HAP-1 (cell line): Measurements from ENCODE around the gene ATXN3.

Source experiments
- DNase-seq, 2 experiments: peaks; one replicate each; pipeline ENCODE4 v3.0.0-alpha.2; 2016 to 2020; ENCODE audit warnings: low spot score in 2 of 2
- H3K27me3 ChIP-seq: fragments of 250-450 bp; sonication (Bioruptor Pico); 2 replicates; pipeline ENCODE4 v1.5.1; 2020; ENCODE audit warnings: low read depth, mild to moderate bottlenecking, moderate library complexity
- H3K36me3 ChIP-seq: fragments of 250-450 bp; sonication (Bioruptor Pico); replicated peaks from 2 replicates; pipeline ENCODE4 v1.5.1; 2020; ENCODE audit warnings: mild to moderate bottlenecking
- H3K4me1 ChIP-seq: fragments of 250-450 bp; sonication (Bioruptor Pico); 2 replicates; pipeline ENCODE4 v1.5.1; 2020; ENCODE audit warnings: mild to moderate bottlenecking
- H3K4me3 ChIP-seq: fragments of 250-450 bp; sonication (Bioruptor Pico); 2 replicates; pipeline ENCODE4 v1.5.1; 2020; ENCODE audit warnings: mild to moderate bottlenecking, moderate library complexity
- H3K9me3 ChIP-seq: fragments of 250-450 bp; sonication (Bioruptor Pico); 2 replicates; pipeline ENCODE4 v1.5.1; 2020; ENCODE audit warnings: mild to moderate bottlenecking, moderate library complexity
- in situ Hi-C: fragments of 300-500 bp; cut with MboI; formaldehyde crosslinking; loops from 3 replicates; pipeline ENCODE4 v1.14.3; 2020; ENCODE audit warnings: low sequenced_read_pairs, inconsistent platforms, mixed read lengths

The ATXN3 gene

GRCh38 chr14:92010644-92011043 lies 95.7 kb downstream of the ATXN3 start:
- Histone ChIP-seq H3K27me3 (no peaks in the 10 kb centered on the region), H3K4me3 (no peak overlapping the region), H3K36me3 (peaks cover 27% of the 10 kb centered on the region), H3K4me1 (peaks cover 12% of the 10 kb centered on the region), H3K9me3 (no peaks in the 10 kb centered on the region)
- in situ Hi-C loops, result no loop called here
- DNase-seq, result no peak

DNA sequence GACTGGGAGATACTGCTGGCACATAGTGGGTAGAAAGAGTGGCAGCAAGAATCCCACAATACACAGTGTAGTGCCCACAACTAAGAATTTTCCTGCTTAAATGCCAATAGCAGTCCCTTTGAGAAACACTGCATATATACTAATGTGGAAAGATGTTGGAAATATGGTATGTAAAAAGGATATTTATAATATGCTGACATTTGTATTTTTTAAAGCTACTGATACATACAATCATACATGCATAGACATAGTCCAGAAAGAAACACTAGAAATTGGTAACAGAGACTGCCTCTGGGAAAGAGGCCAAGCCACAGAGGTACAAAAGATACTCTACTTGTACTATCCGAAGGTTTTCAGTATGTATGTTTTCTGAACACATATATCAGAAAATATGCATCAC lies 96.8 kb downstream of the ATXN3 start:
- DNase-seq, result no peak
- peaks cover 24% of the 10 kb centered on the region for H3K36me3 ChIP-seq
- H3K4me1 ChIP-seq, result peaks cover 12% of the 10 kb centered on the region
- H3K9me3 ChIP-seq, result no peaks in the 10 kb centered on the region
- H3K27me3 ChIP-seq, result no peaks in the 10 kb centered on the region
- no peak overlapping the region for H3K4me3 ChIP-seq
- in situ Hi-C loops, result no loop called here
